Measurements from ENCODE around the gene PLEKHN1.

Gene PLEKHN1, protein sequence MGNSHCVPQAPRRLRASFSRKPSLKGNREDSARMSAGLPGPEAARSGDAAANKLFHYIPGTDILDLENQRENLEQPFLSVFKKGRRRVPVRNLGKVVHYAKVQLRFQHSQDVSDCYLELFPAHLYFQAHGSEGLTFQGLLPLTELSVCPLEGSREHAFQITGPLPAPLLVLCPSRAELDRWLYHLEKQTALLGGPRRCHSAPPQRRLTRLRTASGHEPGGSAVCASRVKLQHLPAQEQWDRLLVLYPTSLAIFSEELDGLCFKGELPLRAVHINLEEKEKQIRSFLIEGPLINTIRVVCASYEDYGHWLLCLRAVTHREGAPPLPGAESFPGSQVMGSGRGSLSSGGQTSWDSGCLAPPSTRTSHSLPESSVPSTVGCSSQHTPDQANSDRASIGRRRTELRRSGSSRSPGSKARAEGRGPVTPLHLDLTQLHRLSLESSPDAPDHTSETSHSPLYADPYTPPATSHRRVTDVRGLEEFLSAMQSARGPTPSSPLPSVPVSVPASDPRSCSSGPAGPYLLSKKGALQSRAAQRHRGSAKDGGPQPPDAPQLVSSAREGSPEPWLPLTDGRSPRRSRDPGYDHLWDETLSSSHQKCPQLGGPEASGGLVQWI

DNA sequence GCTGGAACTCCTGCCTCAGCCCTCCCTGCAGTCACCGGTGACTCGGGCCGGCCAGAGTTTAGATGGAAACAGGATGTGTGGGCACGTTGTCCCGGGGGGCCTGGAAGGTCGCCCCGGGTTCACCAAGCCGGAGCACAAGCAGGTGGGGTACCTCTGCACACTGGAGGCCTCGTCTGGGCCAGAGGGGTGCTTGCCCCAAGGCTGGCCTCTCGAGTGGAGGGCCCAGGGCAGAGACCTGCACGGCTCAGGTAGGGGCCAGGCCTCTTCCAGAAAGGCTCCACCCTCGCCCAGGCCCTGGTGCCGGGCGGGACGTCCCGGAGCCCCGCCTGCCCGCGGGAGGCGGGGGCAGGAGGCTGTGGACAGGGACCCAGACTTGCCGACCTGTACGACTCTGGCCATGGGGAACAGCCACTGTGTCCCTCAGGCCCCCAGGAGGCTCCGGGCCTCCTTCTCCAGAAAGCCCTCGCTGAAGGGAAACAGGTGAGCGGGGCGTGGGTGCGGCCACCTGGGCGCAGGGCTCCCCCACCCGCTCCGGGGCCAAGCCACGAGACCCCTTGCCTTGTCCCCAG lies at the start of gene PLEKHN1:
Gene PLEKHN1, plus strand, starts transcription at position 348 of the 569 bp plus-strand sequence. Its CDS starts 50 bp downstream, at position 398.
- FAIRE-seq = no peak

DNA sequence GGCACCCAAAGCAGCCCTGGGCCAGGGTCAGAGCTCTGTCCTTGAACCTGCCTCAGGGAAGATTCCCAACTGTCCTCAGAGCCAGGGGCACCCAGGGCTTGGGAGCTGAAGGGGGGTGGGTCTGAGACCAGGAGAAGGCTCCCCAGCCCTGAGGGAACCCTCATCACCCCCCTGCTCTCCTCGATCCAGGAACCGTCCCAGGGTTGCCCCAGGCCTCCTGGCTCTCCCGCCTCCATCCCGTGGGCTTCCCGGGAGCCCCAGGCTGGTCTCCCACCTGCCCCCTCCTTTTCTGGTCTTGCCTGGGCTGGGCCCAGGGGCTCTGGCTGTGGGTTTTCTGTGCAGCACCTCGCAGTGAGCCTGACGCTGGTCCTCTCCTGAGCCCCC lies 49.2 kb upstream of the PLEKHN1 start:
- no peak for FAIRE-seq

DNA sequence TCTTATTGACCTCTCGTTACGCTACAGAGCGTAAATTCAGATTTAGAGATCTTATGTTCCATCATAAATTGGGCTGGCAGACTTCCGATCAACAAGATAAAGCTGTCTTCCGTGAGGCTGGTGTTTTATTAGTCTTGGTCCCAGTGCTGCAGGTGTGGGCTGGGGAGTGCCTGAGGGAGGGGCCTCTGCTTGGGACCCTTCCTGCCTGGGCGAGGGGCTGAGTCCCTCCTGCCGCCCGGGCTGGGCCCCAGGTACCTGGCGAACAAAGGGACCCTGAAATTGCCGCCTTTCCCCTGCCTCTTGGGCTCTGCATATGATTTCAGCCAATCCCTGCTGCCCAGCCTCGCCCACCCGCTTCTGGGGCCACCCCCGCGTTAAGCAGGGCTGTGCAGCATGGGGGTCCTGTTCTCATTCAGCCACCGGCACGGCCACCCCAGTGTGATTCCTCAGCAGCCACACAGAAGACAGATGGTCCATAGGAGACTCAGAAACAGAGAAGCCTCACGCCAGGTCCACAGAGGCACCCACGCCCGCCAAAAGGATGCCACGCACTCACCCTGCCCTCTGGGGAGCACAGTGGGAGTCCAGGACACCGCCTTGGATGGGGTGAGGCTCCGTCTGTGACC lies 48.7 kb upstream of the PLEKHN1 start:
- no peak for FAIRE-seq

DNA sequence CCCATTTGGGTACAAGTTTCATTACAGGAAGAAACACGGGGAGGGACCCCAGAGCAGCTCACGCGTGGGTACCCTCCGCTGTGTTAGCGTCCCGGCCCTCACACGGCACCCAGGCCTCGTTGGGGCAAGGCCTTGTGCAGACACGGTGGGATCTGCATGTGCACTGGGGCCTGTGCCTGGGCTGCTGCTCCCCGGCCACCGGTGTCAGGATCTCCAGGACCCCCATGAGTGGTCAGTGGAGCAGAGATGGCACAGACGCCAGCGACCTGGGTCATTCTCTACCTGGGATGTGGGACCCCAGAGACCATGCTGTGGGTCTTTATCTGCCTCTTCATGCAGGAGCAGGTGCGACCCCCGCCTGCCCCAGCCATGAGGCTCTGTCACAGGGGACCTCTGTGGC lies 47.9 kb upstream of the PLEKHN1 start:
- no peak for FAIRE-seq

DNA sequence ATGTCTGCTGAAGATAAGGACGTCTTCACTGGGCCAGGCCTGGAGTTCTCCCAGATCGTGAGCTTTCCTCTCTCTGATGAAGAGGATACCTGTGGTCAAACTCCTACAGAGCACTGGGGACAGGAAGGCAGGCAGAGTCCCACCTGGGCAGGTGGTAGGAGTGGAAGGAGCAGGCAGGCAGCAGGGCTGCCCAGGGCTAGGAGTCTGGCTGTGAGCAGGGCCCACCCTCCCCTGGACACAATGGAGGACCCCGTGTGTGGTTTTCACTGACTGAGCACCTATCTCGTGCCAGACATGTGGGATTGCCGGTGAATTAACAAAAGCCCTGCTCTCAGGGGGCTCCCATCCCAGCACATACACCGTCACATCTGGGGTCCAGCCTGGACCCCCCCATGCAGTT lies 47.4 kb upstream of the PLEKHN1 start:
- no peak for FAIRE-seq

DNA sequence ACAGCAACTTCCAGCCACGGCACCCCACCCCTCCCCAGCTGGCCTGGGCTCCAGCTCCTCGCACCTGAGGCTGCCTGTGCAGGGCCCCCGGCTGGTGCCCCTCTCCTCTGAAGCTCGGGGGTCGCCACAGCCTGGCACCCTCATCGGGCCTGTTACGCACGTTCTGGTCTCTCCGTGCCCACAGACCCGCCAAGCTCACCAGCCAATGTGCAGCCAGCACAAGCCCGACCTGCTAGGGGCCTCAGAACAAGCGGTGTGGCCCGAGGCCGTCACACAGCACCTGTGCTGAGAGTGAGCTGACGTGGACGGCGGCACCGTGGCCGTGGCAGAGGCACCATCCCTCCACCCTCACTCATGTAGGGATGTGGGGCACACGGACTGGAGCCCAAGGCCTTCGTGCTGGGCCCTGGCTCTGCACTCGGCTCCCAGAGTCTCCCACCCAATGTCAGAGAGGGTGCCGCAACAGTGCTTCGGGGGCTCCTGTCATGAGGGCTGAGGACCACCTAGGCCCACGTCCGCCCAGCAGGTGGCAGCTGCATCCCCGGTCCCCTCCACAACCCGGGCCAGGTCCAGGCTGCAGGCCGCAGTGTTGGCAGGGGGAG lies 46.9 kb upstream of the PLEKHN1 start:
- FAIRE-seq = no peak

DNA sequence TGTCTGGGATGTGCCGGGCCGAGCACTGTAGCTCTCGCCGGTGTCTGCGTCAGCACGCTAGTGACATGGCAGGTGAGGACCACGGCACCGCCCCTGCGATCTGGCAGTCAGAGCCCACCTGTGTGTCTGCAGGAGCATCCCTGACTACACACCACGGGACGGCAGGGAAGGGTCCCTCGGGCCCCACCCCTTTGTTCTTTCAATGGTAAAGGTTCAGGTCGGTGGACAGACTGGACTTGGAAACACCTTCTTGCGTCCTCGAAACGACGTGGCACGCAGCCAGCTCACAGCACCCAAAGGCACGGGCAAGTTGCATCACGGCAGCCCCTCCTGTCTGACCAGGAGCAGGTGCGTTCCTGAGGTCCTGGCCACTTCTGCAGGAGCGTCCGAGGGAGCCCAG lies 46.3 kb upstream of the PLEKHN1 start:
- no peak for FAIRE-seq

DNA sequence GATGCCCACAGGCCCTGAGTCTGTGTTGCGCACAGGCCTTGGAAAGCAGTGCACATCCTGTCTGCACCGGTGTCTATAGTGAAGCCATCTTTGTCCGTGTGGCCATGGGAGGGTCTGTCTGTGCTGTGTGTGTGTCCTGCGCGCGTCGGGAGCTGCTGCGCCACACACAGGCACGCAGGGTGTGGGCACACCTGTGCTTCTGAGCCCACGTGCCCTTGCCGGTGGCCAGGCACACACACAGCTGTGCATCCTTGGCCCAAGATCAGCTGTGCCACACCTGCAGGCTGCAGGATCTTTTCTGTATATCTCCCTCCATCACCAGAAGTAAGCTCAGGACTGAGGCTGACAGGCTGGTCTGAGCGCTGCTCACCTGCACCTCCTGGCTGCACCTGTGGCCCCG lies 45.8 kb upstream of the PLEKHN1 start:
- FAIRE-seq = no peak

DNA sequence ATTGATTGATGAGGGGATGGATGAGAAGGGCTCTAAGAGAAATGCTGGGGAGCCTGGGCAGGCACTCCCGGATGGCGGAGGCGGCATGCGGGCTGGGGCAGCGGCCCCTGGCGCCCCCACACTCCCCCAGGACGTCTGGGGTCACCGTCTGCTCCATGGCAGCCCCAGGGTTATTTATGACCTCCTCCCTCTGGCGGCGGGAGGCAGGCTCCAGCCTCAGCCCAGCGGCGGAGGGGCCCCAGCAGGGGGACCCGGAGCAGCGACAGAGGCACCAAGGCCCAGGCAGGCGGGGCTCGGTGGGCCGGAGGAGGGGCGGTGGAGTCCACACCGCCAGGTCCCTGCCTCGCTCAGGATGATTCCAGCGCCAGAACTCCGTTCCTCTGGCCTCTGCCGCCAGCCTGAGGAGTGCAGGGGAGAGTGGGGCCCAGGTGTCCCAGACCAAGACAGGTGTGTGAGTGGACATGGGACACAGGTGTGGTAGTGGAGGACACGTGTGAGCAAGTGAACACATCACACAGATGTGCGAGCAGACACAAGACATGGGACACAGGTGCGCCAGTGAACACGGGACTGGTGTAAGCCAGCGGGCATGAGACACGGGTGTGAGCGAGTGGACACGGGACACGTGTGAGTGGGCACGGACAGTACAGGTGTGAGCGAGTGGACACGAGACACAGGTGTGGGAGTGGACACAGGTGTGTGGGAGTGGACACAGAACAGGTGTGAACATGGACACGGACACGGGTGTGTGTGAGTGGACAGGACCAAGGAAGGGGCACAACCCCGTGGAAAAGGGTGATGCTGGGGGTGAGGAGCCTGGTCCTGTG lies 45.1 kb upstream of the PLEKHN1 start:
- FAIRE-seq = no peak

DNA sequence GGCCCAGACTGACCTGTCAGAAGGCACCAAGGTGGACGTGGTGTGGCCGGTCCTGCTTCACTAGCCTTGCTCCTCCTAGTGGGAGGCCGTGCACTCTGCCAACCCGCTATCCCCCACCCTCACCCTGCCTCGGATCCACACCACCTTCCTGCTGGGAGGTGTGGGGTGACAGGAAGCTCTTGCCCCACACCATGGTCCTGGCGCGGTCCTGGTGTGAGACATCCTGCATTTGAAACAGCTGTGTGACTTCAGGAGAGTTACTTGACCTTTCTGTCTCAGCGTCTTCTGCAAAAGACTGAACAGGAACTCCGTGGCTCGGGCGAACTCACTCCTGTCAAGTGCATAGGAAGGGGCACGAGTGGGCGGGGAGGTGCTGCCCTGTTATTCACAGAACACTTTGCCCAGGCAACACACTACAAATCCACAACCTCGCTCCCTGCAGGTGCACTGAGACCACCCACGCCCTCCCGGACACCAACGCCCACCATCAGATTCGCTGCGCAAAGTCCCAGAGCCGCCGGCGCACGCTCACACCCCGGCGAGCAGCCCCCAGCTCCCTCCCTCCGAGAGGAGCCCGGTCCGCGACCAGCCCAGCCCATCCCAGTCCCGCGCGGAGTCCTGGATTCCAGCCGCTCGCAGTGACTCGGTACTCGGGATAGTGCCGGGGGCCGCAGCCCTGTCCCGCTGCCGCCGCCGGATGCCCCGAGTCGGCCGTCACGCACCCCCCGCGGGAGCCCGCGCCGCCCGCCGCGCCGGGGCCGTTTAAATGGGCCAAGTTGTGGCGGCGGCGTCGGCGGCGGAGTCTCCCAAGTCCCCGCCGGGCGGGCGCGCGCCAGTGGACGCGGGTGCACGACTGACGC lies 42.9 kb upstream of the PLEKHN1 start, which contains the start of gene SAMD11:
Gene SAMD11, plus strand, starts transcription at position 793 of the 860 bp plus-strand sequence. CDS start 509 bp downstream, outside the sequence.
- no peak for FAIRE-seq

DNA sequence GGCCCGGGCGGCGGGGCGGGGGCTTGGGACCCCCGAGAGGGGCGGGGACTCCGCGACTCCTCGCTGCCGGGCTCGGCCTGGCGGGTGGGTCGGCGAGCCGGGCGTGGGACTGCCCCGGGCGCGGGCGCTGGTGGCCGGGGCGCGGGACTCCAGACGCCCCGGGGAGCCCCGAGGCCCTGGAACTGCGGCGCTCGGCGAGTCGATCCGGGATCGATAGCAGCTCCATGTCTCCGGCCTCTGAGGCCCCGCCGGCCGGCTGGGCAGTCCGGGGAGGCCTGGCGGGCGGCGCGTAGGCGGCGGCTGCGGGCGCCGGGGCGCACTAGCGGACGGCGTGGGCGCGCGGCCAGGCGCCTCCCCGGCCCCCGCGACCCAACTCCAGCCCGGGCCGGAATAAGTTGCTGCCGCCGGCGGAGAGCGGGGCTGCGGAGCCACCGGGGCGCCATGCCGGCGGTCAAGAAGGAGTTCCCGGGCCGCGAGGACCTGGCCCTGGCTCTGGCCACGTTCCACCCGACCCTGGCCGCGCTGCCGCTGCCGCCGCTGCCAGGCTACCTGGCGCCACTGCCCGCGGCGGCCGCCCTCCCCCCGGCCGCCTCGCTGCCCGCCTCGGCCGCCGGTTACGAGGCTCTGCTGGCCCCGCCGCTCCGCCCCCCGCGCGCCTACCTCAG lies 42.2 kb upstream of the PLEKHN1 start:
- no peak for FAIRE-seq

DNA sequence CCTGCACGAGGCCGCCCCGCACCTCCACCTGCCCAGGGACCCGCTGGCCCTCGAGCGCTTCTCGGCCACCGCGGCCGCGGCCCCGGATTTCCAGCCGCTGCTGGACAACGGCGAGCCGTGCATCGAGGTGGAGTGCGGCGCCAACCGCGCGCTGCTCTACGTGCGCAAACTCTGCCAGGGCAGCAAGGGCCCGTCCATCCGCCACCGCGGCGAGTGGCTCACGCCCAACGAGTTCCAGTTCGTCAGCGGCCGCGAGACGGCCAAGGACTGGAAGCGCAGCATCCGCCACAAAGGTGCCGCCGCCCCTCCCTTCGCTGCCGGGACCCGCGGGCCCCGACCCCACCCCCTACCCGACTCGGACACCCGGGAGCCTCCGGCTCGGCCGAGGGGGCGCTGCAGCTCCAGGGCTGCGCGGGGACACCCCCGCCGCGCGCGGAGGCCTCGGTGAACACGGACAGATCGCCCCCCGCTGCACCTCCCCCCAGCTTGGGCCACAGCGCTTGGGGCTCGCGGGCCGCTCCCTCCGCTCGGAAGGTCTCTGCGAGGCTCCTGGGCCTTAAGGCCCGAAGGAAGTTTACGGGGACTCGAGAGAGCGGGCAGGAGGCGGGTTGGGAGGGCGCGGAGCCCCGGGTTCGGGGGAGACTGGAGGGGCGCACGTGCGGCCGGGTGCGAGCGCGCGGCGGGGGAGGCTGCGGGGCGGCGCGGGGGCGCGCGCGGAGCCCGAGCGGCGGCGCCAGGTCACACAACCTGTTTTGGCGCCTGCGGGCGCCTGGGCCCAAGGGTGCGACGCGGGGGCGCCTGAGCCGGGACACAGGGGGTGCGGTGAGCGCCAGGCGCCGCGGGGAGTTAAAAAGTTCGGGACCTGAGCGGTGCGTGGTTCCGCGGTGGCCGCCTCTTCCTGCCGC lies 41.4 kb upstream of the PLEKHN1 start:
- FAIRE-seq = no peak

DNA sequence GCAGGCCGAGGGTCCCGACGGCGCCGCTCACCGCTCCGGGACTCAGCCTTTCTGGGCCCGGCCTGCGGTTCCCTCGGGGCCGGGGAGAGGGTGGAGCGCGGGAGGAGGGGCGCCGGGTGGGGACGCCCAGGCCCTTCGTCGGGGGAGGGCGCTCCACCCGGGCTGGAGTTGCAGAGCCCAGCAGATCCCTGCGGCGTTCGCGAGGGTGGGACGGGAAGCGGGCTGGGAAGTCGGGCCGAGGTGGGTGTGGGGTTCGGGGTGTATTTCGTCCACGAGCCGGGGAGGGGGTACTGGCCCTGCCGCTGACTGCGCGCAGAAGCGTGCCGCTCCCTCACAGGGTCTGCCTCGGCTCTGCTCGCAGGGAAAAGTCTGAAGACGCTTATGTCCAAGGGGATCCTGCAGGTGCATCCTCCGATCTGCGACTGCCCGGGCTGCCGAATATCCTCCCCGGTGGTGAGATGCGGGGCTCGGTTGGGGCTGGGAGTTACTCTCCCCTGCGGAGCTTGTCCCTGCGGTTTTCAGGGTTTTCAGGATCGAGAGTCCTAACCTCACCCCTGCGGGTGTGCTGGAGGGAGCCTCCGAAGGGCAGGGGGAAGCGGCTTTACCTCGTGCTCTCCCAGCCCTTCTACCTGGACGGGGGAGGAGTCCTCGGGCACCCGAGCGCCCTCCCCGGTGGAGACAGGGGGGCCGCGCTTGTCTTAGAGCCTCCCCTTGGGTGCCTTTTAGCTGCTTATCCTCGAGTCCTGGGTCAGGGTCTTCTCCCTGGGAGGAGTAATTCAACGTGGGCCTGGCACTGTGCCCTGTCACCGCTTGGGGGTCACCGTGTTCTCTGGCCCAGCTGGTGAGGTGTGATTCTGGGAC lies 40.5 kb upstream of the PLEKHN1 start:
- no peak for FAIRE-seq

DNA sequence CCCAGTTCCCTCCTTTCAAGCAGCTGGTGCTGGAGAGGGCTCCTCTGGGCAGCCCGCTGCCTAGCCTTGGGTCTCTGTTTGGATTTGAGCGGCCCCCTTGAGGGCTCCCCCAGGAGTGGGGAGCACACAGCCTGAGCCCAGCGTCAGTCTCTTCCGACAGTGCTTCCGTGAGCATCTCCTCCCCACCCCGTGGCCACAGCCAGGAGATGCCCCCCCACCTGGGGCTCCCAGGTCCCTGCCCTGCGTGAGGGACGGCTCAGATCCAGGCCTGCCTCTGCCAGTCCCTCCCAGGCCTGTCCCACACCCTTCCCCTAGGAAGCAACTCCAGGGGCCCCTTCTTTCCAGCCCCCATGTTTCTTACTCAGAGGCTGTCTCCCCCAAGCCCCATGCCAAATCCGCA lies 39.0 kb upstream of the PLEKHN1 start:
- FAIRE-seq = no peak

DNA sequence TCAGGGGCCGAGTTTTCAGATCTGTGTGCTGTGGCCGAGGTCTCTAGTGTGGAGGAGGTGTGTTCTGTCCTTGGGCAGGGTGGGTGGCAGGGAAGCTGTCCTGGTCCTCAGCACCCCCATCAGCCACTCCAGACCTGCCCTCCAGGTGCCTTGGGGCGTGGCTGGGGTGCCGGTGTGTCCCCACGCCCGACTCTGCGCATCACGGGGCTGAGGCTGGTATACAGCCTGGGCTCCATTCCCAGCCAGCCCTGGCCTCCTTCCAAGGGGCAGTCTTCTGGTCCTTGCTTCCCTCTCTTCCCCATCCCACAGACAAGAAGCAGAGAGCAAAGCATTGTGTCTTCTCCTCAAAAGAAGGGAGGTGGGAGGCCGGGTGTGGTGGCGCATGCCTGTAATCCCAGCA lies 38.5 kb upstream of the PLEKHN1 start:
- no peak for FAIRE-seq

DNA sequence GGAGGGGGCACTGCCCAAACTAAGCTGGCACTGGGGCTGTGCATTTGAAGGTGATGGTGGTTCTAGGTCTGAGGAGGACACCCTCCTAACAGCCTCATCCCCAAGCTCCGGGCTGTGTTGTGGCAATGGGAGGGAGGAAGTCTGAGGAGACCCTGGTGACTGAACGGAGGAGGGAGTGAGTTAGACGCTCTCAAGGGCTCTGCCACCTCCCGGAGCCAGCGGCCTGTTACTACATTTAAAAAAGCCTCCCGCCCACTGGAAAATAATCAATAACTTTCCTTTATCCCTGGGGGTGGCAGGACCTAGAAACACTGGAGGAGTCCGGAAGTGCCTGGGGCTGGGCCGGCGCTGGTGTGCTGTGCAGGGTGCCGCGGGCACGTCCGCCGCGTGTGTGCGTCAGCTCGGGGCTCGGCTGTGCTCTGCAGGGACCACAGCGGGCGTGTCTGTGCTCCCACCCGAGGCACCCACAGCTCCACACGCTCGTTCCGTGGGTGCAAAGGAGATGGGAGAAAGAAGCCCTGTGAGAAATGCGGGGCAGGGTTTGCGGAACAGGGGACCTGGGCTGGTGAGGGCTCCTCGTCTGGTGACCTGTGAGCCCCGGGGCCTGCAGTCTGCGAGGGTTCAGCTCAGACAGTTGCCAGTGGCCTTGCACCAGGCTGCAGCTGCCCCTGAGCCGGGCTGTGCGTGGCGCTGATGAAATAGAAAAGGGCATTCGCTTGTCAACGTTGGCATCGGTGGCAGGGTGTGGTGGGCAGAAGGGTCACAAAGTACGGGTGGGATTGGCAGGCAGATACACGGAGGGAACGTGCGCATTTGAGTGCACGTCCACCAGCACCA lies 37.2 kb upstream of the PLEKHN1 start:
- FAIRE-seq = no peak
